ENCODE measurements around the gene KIF17.

The KIF17 gene

DNA sequence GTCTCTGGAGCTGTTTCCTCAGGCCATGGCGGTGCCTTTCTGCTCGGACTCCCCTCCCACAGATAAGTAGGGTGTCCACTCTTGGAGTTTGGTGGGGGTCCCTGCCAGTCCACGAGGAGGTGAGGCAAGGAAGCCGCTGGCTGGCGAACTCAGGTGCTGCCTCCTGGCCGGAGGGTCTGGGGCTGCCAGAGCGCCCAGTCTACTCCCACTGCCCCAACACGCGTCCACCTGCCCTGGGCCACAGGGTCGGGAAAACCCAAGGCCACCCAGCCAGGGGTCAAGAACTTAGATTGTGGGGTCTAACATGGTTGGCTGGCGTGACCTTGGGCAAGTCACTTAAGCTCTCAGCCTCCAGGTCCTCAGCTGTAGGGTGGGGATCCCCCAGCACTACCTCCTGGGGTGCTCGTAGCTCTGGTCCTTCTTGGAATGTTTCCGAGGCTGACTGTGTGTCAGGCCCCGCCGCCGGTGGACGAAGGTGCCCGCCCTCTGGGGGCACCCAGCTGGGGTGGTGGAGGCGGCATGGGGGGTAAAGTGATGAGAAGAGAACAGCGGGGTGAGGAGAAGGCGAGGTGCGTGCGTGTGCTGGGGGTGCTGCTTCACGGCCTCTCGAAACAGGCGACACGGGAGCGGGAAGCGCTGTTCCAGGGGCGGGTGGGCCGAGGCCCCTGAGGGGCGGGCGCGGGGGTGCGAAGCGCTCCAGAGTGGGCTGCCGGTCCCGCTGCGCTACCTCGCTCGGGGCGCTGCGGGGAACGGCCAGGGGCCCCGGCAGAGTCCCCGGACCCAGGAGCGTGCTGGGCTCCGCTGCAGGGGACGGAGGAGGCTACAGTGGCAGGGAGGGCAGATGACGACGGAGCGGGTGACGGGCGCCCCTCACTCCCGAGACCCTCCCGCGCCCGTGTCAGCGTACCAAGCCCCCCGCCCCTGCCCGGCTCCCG lies 13.5 kb upstream of the KIF17 start:
- TF ChIP-seq ZFX (IDR thresholded peaks at IDR 0.05) (no peak), CTCF (conservative IDR thresholded peaks at IDR 0.05) (no peak)
- H3K27ac ChIP-seq, result no peak overlapping the region

GRCh38 chr1:20730690-20731056 lies 12.9 kb upstream of the KIF17 start:
- H3K27ac ChIP-seq, result no peak overlapping the region
- no peak for TF ChIP-seq ZFX (IDR thresholded peaks at IDR 0.05)
- no peak for TF ChIP-seq CTCF (conservative IDR thresholded peaks at IDR 0.05)

GRCh38 chr1:20729990-20730689 lies 12.3 kb upstream of the KIF17 start:
- TF ChIP-seq CTCF (conservative IDR thresholded peaks at IDR 0.05), result no peak
- TF ChIP-seq ZFX (IDR thresholded peaks at IDR 0.05), result no peak
- H3K27ac ChIP-seq, result no peak overlapping the region

- H3K27ac ChIP-seq, result no peak overlapping the region
- TF ChIP-seq ZFX (IDR thresholded peaks at IDR 0.05) (no peak), CTCF (conservative IDR thresholded peaks at IDR 0.05) (no peak)
These were observed 11.5 kb upstream of the KIF17 start for GRCh38 chr1:20729155-20729931.

GRCh38 chr1:20728371-20729154 lies 10.8 kb upstream of the KIF17 start:
- no peak overlapping the region for H3K27ac ChIP-seq
- TF ChIP-seq CTCF (conservative IDR thresholded peaks at IDR 0.05) (no peak), ZFX (IDR thresholded peaks at IDR 0.05) (no peak)

- TF ChIP-seq CTCF (conservative IDR thresholded peaks at IDR 0.05) (no peak), ZFX (IDR thresholded peaks at IDR 0.05) (no peak)
- H3K27ac ChIP-seq, result no peak overlapping the region
These were observed 10.0 kb upstream of the KIF17 start for GRCh38 chr1:20727746-20728316.
